ENCODE data around the gene WASHC3.

DNA sequence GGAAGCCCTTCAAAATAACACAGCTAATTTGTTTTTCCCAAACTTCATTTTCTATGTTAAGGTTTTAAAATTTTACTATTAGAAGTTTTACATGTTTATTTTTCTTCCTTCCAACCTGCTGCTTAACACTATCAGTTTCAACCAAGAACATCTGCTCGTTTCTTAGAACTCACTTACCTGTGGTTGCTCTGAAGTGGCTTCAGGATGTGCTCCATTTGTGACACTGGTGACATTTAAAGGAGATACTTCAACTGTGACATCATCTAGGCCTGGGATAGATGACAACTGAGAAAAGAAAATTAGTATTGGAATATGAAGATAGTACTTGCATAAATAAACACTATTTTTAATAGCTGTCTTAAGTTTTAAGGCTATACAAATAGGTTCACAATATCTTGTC is 17.9 kb downstream of the WASHC3 start:
- TF ChIP-seq YY1 (IDR thresholded peaks at IDR 0.05; ENCODE audit: insufficient read depth, insufficient read length) (no peak), ZNF274 (IDR thresholded peaks at IDR 0.05; ENCODE audit: low read depth, low read length) (no peak)
